Endothelial cell of umbilical vein (primary cell): ENCODE measurements around the gene ALLC. TPM values are rescaled to one million over a fixed set of nuclear protein-coding genes. Genes with fewer than 3 reads are reported as not detected.

Source experiments
- BruUV-seq: library from RNA; stranded (reverse); fragments of 400-500 nt; replicated peaks from 2 replicates; lab custom pipeline; 2021; lab: Mats Ljungman, UMichigan
- CTCF ChIA-PET: fragments of 300-600, 350-600 bp; sonication (Branson Sonifier 250); formaldehyde crosslinking; loops from one replicate; lab custom pipeline; 2021; ENCODE audit warnings: antibody characterized with exemption, inconsistent platforms; lab: Charles Lee
- POLR2A ChIA-PET: fragments of 300-600, 350-600 bp; sonication (Branson Sonifier 250); formaldehyde crosslinking; loops from one replicate; lab custom pipeline; 2021; ENCODE audit warnings: antibody characterized with exemption, inconsistent platforms; lab: Charles Lee
- DNase-seq: peaks from one replicate; pipeline ENCODE4 v3.0.0-alpha.2; 2011; ENCODE audit warnings: low read depth, low spot score
- FAIRE-seq: peaks from 2 replicates; lab custom pipeline; 2011; peaks lifted over from hg19 to GRCh38; lab: Jason Lieb, UNC
- H2AFZ ChIP-seq: 2 replicates; pipeline ENCODE4 v1.6.0; 2012; ENCODE audit warnings: low read depth, low read length, control low read depth, inconsistent platforms
- H3K27ac ChIP-seq: 2 replicates; pipeline ENCODE4 v1.5.1; 2011; ENCODE audit warnings: low read depth, mild to moderate bottlenecking, control low read depth, low read length, moderate library complexity; ENCODE audit not compliant: insufficient read depth
- H3K27me3 ChIP-seq, 2 experiments: 2 replicates each; pipeline versions ENCODE4 v1.6.0 to v1.6.1; 2011; ENCODE audit warnings: low read length in 2 of 2, mixed read lengths in 1 of 2; ENCODE audit not compliant: control insufficient read depth in 2 of 2, insufficient read depth in 2 of 2
- H3K36me3 ChIP-seq, 2 experiments: 2 replicates in 1 of 2; 3 replicates in 1 of 2; pipeline ENCODE4 v1.5.1; 2011; ENCODE audit warnings: low read length in 2 of 2, mild to moderate bottlenecking in 1 of 2, moderate library complexity in 1 of 2; ENCODE audit not compliant: control insufficient read depth in 2 of 2, insufficient read depth in 2 of 2; ENCODE audit errors: extremely low read depth in 1 of 2
- H3K4me1 ChIP-seq: 3 replicates; pipeline ENCODE4 v1.5.1; 2011; ENCODE audit warnings: mild to moderate bottlenecking, low read length; ENCODE audit not compliant: control insufficient read depth, insufficient read depth; ENCODE audit errors: extremely low read depth
- H3K4me2 ChIP-seq: 2 replicates; pipeline ENCODE4 v1.6.1; 2011; ENCODE audit warnings: low read length, control low read depth, mixed read lengths; ENCODE audit not compliant: insufficient read depth
- H3K4me3 ChIP-seq, 3 experiments: fragments of 200-600 bp in 1 of 3; sonication (generic), shearing (Covaris generic) in 1 of 3; replicated peaks in 1 of 3; 2 replicates each; pipeline ENCODE4 v1.5.1; 2011 to 2016; ENCODE audit warnings: control low read depth in 3 of 3, low read length in 3 of 3, mild to moderate bottlenecking in 2 of 3, inconsistent platforms in 1 of 3, low read depth in 1 of 3, moderate library complexity in 1 of 3; ENCODE audit not compliant: insufficient read depth in 1 of 3
- H3K79me2 ChIP-seq: 2 replicates; pipeline ENCODE4 v1.6.0; 2012; ENCODE audit warnings: low read length, inconsistent platforms; ENCODE audit not compliant: control insufficient read depth, insufficient read depth
- H3K9ac ChIP-seq: replicated peaks from 2 replicates; pipeline ENCODE3; 2011; ENCODE audit warnings: low read length, control low read depth; ENCODE audit not compliant: insufficient read depth; ENCODE audit errors: extremely low read depth
- H3K9me1 ChIP-seq: replicated peaks from 3 replicates; pipeline ENCODE4 v1.6.0; 2011; ENCODE audit warnings: mild to moderate bottlenecking, low read length; ENCODE audit not compliant: control insufficient read depth, insufficient read depth; ENCODE audit errors: extremely low read depth
- H3K9me3 ChIP-seq: replicated peaks from 2 replicates; pipeline ENCODE4 v1.5.1; 2012; ENCODE audit warnings: low read length, inconsistent platforms; ENCODE audit not compliant: control insufficient read depth, insufficient read depth
- H4K20me1 ChIP-seq: replicated peaks from 2 replicates; pipeline ENCODE3; 2011; ENCODE audit warnings: mild to moderate bottlenecking, low read length; ENCODE audit not compliant: control insufficient read depth, insufficient read depth; ENCODE audit errors: extremely low read depth
- EZH2 ChIP-seq: IDR thresholded peaks from 2 replicates; pipeline ENCODE4 v1.6.1; 2012; ENCODE audit warnings: borderline replicate concordance, low read depth, mild to moderate bottlenecking, moderate library complexity, low read length, inconsistent platforms; ENCODE audit not compliant: severe bottlenecking
- FOS ChIP-seq: IDR thresholded peaks from 2 replicates; pipeline ENCODE4 v1.6.1; 2011; ENCODE audit warnings: mild to moderate bottlenecking, low read length, moderate library complexity, borderline replicate concordance; ENCODE audit not compliant: insufficient read depth
- GATA2 ChIP-seq: IDR thresholded peaks from 2 replicates; pipeline ENCODE4 v1.7.0; 2011; ENCODE audit warnings: low read depth, mild to moderate bottlenecking, moderate library complexity, mixed read lengths, low read length; ENCODE audit not compliant: insufficient read length, insufficient read depth
- JUN ChIP-seq: IDR thresholded peaks from 2 replicates; pipeline ENCODE4 v1.6.1; 2011; ENCODE audit warnings: borderline replicate concordance, low read depth; ENCODE audit not compliant: insufficient read length, insufficient read depth
- MAX ChIP-seq: IDR thresholded peaks from 2 replicates; pipeline ENCODE4 v1.6.1; 2011; ENCODE audit not compliant: insufficient read depth, insufficient read length
- MYC ChIP-seq: IDR thresholded peaks from one replicate; pipeline ENCODE4 v1.6.1; 2011; ENCODE audit warnings: mild to moderate bottlenecking, low read depth, low read length
- POLR2A ChIP-seq: IDR thresholded peaks from 2 replicates; pipeline ENCODE4 v1.6.1; 2012; ENCODE audit warnings: low read depth, mild to moderate bottlenecking, control low read depth, low read length
- POLR2AphosphoS5 ChIP-seq: IDR thresholded peaks from 2 replicates; pipeline ENCODE4 v1.6.1; 2012; ENCODE audit warnings: low read depth, mild to moderate bottlenecking, control low read depth, low read length, moderate library complexity; ENCODE audit not compliant: insufficient read depth
- dilution Hi-C: fragments of 300-500 bp; cut with MboI; formaldehyde crosslinking; loops from one replicate; pipeline ENCODE4 v1.15.0; 2019; ENCODE audit warnings: low sequenced_read_pairs; ENCODE audit not compliant: extremely low pct_ligation_motif_present
- intact Hi-C: fragments of 100-400 bp; cut with micrococcal nuclease; formaldehyde crosslinking; loops from one replicate; pipeline ENCODE4 v1.10.0; 2022
- polyA plus RNA-seq, 4 experiments: library from polyadenylated mRNA; depleted of rRNA in 3 of 4; stranded (reverse) in 3 of 4; unstranded in 1 of 4; fragments of >200 nt; gene quantifications; 2 replicates each; pipeline versions ENCODE4 v1.2.1 to v1.2.3, GENCODE V29; 2011 to 2012; ENCODE audit warnings: missing spikeins in 1 of 4
- total RNA-seq: library from RNA; stranded (reverse); gene quantifications from 2 replicates; pipeline ENCODE4 v1.2.3, GENCODE V29; 2021
- TF ChIP-seq, protein P1 (sequence below), 2 donors: IDR thresholded peaks; 1 replicate in 1 of 2; 2 replicates in 1 of 2; pipeline ENCODE4 v1.5.1; 2011; ENCODE audit warnings: low read length in 2 of 2, mild to moderate bottlenecking in 2 of 2, moderate library complexity in 2 of 2, control low read depth in 1 of 2, inconsistent platforms in 1 of 2, low read depth in 1 of 2; ENCODE audit not compliant: insufficient read depth in 1 of 2; ENCODE audit errors: extremely low read depth in 1 of 2

ALLC gene
- total and polyA plus RNA-seq, 2 donors (not counting 3 experiments of a cell fraction or from before 2014, with no cell fraction given): not detected

GRCh38 chr2:3628800-3629199, 29.2 kb upstream of the ALLC start:
- no peak overlapping the region for H3K4me3 ChIP-seq
- dilution Hi-C loops (no loop called here), intact Hi-C loops (no loop called here)
- H3K4me1 ChIP-seq: no peaks in the 10 kb centered on the region
- H3K4me2 ChIP-seq: no peak overlapping the region
- DNase-seq (no peak), FAIRE-seq (no peak)
- H3K9me1 ChIP-seq: no peaks in the 10 kb centered on the region
- H3K9me3 ChIP-seq: no peaks in the 10 kb centered on the region
- no peaks in the 10 kb centered on the region for H3K79me2 ChIP-seq
- CTCF ChIA-PET: interaction anchor here (1.3 kb wide), 2 partner anchors 8 to 23 kb away, joined by 3 to 5 read pairs; no protein-coding TSS in a partner anchor
- H2AFZ ChIP-seq: no peak overlapping the region
- BruUV-seq: no TSS peak
- H3K36me3 ChIP-seq: no peaks in the 10 kb centered on the region
- H3K27me3 ChIP-seq: no peaks in the 10 kb centered on the region
- no peak overlapping the region for H3K9ac ChIP-seq
- no peak overlapping the region for H3K27ac ChIP-seq
- POLR2A ChIA-PET: no interaction called here
- TF ChIP-seq, protein P1, sequence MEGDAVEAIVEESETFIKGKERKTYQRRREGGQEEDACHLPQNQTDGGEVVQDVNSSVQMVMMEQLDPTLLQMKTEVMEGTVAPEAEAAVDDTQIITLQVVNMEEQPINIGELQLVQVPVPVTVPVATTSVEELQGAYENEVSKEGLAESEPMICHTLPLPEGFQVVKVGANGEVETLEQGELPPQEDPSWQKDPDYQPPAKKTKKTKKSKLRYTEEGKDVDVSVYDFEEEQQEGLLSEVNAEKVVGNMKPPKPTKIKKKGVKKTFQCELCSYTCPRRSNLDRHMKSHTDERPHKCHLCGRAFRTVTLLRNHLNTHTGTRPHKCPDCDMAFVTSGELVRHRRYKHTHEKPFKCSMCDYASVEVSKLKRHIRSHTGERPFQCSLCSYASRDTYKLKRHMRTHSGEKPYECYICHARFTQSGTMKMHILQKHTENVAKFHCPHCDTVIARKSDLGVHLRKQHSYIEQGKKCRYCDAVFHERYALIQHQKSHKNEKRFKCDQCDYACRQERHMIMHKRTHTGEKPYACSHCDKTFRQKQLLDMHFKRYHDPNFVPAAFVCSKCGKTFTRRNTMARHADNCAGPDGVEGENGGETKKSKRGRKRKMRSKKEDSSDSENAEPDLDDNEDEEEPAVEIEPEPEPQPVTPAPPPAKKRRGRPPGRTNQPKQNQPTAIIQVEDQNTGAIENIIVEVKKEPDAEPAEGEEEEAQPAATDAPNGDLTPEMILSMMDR (IDR thresholded peaks at IDR 0.05; ENCODE audit: extremely low read depth in 1 of 2, insufficient read depth in 1 of 2, low read depth in 1 of 2, low read length in 2 of 2): peak in 1 of 2 donors; percentile 15
- TF ChIP-seq POLR2AphosphoS5: no peak
- no peaks in the 10 kb centered on the region for H4K20me1 ChIP-seq

DNA sequence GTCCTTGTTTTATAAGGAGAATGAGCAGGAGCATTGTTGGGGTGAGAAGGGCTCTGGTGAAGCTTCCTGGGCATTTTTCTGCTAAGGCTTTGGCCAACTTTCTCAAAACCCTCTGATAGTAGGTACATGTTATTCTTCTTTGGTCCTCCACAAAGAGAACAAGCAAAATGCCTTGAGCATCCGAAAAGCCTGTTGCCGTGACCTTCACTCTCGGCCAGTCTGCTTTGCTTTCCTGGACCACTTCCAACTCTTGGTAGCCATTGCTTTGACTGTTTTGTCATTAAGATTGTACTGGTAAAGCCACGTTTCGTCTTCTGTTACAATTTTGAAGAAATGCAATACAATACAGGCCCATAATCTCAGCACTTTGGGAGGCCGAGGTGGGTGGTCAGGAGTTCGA, 27.4 kb upstream of the ALLC start:
- DNase-seq: no peak
- H3K27me3 ChIP-seq: no peaks in the 10 kb centered on the region
- H3K36me3 ChIP-seq: no peaks in the 10 kb centered on the region
- TF ChIP-seq POLR2A: no peak
- no peak for TF ChIP-seq GATA2
- no peak for TF ChIP-seq MAX
- TF ChIP-seq EZH2: no peak
- TF ChIP-seq MYC: no peak
- no peak for TF ChIP-seq POLR2AphosphoS5
- TF ChIP-seq JUN: no peak
- TF ChIP-seq, protein P1 (IDR thresholded peaks at IDR 0.05; ENCODE audit: extremely low read depth in 1 of 2, insufficient read depth in 1 of 2, low read depth in 1 of 2, low read length in 2 of 2): no peak
- TF ChIP-seq FOS: no peak
- H3K9me1 ChIP-seq: no peaks in the 10 kb centered on the region
- peak; percentile 28 for FAIRE-seq
- dilution Hi-C loops: no loop called here
- no peaks in the 10 kb centered on the region for H3K79me2 ChIP-seq
- no peak overlapping the region for H3K9ac ChIP-seq
- H3K4me1 ChIP-seq: no peaks in the 10 kb centered on the region
- no peaks in the 10 kb centered on the region for H3K9me3 ChIP-seq
- no peak overlapping the region for H3K4me2 ChIP-seq
- H2AFZ ChIP-seq: no peak overlapping the region
- BruUV-seq: no TSS peak
- POLR2A ChIA-PET: no interaction called here
- intact Hi-C loops: no loop called here
- H3K4me3 ChIP-seq: no peak overlapping the region
- no peak overlapping the region for H3K27ac ChIP-seq
- CTCF ChIA-PET: no interaction called here
- no peaks in the 10 kb centered on the region for H4K20me1 ChIP-seq
